NCI-H69 (cell line): ENCODE results near the gene ACSL3.
"Not testable (repeated sequence)": the region's sequence is repeated elsewhere in the genome, so short reads cannot be mapped to it uniquely, and the experiment has no call there.

ENCODE experiments used
- DNase-seq: peaks from one replicate; lab custom pipeline; 2025; lab: John Stamatoyannopoulos, UW

The ACSL3 gene

DNA sequence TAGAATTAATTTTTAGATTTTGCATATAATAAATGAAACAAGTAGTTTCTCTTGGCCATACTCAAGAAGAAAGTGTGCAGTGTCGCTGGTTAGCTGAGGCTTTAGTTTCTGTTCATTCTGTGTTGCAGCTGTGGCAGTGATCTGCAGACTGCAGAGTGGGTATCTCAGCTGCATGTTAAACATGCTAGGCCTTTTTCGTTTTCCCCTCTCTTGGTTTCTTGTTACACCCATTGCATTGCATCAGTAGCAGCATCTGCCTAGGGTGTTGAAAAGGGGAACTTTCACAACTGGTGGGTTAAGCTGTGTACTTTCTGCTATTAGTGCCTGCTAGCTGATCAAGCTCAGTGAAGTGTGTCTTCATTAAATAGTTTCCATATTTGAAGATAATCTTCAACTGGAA, 51.3 kb downstream of the ACSL3 start:
- DNase-seq = no peak

DNA sequence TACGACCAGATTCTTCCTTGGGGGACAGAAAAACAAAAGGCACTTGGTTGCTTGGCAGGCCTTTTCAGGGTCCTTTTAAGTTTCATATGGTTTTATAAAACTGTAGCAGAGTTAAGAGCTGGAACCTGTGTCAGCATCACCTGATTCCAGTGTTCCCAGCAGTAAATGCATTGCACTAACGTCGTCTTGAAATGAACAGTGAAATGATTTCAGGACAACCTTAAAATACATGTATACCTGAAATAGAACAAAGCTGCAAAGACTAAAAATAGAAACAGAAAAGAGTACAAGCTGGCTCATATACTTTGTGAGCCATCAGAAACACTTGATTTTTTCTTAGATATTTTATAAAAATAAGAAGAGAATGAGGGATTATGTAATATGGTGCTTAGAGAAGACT, 51.9 kb downstream of the ACSL3 start:
- no peak for DNase-seq

- no peak for DNase-seq
These were observed 54.5 kb downstream of the ACSL3 start for GRCh38 chr2:222915092-222915957.

DNA sequence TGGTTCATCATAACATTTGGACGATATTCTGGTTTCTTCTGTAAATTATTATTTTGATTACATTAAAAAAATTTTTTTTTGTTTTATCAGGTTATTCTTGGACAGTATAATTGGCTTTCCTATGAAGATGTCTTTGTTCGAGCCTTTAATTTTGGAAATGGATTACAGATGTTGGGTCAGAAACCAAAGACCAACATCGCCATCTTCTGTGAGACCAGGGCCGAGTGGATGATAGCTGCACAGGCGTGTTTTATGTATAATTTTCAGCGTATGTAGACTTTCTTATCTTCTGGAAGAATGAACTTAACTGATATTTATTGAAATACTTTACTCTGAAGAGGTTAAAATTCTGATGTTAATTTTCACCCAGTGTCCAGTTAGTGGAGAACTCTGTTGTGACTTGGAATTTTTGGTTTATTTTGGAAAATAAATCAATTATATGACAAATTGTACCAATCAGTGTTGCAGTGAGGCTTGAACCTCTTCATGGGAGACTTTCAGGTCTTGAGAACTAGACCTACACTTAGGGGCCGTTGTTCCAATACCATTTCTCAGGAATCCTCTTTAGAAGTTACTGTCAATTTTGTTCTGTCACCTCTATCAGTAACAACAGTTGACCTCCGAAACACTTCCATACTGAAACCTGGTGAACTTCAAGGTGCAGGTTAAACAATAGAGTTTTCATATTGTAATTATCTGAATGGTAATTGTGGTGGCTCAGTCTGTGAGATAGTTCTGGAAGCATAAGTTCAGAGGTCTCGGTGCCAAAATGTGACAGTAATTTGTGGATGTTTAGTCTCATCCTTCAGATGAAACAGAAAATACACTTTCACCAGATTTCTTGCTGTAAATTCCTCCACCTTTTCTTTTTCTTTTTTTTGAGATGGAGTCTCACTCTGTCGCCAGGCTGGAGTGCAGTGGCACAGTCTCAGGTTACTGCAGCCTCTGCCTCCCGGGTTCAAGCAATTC, 55.7 kb downstream of the ACSL3 start:
- no peak for DNase-seq

- DNase-seq = not testable (repeated sequence)
These were observed 56.4 kb downstream of the ACSL3 start for GRCh38 chr2:222917212-222917611.

DNA sequence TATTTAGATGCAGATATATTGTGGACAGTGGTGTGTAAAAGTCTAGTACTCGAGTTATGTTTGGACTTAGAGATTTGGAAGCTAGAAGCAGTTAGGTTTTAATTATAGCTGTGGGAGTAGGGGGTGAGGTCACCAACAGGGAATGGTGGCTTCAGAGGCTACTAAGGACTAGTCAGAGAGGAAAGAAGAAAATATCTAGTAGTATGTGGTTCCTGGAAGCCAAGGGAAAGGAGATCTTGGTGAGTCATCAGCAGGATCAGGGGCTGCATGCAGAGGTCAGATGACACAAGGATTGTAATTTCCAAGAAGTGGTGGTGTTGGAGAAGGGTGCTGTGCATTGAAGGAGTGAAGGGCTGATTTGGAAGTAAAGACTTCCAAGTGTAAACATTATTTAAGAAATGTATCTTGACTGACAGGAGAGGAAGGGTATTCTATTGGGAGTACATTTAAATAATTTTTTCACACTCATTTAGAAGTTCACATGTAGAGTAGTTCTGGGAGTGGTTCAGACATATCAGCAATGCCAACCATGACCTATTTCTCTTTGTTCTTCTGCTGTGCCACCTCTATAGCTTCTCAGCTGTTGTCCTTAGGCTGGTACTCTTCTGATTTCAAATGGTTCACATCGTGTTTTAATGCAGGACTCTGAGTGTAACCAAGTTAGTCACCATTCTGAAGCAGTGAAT, 59.1 kb downstream of the ACSL3 start:
- no peak for DNase-seq

DNA sequence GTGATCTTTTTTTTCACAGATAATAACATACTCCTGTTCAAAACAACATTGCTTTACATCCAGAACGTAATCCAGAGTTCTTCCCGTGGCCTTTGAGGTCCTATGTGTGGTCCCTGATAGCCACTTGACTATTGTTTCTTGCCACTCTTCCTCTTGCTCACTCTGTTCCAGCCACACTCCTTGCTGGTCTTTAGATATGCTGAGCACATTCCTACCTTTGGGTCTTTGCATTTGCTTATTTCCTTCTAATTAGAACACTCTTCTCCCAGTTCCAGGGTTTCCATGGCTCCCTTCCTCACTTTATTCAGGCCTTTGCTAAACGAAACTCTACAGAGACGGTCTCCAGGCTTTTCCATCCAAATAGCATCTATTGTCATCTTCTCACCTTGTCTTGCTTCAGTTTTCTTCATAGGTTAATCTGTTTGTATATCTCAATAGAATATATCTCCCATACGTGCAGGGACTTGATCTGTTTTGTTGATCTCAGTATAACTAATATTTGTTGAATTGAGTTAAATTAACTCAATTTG, 59.9 kb downstream of the ACSL3 start:
- no peak for DNase-seq

- peak; percentile 46 for DNase-seq
These were observed 61.4 kb downstream of the ACSL3 start for GRCh38 chr2:222922019-222922800.

GRCh38 chr2:222926915-222927314, 66.1 kb downstream of the ACSL3 start:
- DNase-seq = no peak

- DNase-seq = no peak
These were observed 66.8 kb downstream of the ACSL3 start for GRCh38 chr2:222927600-222927999.

GRCh38 chr2:222928335-222928734, 67.5 kb downstream of the ACSL3 start:
- no peak for DNase-seq

DNA sequence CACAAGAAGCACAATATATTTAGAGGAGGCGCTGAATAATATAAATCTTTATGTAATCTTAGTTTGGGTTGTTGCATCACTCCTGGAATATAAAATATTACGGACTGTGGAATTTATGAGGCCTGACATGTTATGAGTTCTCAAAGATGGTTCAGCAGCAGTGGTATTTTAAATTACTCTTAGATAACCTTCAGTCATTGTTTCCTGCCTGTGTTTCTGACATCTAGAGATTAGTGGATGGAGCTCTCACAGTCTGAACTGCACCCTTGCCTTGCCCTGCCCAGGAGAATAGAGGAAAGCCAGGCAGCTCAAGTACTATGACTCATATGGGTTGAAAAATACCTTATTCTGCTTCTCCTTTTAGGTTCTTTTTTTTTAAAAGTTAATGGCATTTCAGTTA, 70.0 kb downstream of the ACSL3 start:
- DNase-seq = no peak

DNA sequence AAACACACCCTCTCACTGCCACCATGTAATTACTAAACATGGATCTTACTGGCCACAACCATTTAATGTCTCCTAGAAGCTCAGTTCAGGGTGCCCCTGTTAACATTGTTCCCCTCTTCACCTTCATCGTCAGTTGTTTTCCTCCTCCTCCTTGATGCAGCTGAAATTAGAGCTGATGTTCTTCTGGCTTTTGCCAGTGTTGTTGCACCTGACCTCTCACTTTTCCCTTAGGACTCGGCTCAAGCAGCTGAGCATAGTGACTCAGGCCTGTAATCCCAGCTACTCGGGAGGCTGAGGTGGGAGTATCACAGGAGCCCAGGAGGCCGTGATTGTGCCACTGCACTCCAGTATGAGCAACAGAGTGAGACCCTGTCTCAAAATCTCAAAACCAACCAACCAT, 70.8 kb downstream of the ACSL3 start:
- DNase-seq = no peak

GRCh38 chr2:222933458-222933857, 72.6 kb downstream of the ACSL3 start:
- no peak for DNase-seq

DNA sequence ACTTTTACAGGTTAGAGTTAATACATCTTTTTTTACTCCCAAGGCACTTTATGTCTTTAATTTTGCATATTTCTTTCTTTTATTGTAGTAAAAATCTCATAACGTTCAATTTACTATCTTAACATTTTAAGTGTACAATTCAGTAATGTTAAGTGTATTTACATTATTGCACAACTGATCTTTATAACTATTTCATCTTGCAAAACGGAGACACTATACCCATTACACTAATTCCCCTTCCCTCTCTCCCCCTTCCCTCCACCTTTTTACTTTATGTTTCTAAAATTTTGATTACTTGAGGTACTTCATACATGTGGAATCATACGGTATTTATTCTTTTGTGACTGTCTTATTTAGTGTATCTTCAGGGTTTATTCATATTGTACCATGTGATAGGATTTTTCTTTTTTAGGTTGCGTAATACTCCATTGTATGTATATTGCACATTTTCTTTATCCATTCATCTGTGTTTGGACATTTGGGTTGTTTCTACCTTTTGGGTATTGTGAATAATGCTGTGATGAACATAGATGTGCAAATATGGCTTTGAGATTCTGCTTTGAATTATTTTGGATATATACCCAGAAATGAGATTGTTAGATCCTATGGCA, 75.0 kb downstream of the ACSL3 start:
- DNase-seq = no peak

- no peak for DNase-seq
These were observed 75.9 kb downstream of the ACSL3 start for GRCh38 chr2:222936705-222937104.

GRCh38 chr2:222938327-222938726, 77.5 kb downstream of the ACSL3 start:
- no peak for DNase-seq

DNA sequence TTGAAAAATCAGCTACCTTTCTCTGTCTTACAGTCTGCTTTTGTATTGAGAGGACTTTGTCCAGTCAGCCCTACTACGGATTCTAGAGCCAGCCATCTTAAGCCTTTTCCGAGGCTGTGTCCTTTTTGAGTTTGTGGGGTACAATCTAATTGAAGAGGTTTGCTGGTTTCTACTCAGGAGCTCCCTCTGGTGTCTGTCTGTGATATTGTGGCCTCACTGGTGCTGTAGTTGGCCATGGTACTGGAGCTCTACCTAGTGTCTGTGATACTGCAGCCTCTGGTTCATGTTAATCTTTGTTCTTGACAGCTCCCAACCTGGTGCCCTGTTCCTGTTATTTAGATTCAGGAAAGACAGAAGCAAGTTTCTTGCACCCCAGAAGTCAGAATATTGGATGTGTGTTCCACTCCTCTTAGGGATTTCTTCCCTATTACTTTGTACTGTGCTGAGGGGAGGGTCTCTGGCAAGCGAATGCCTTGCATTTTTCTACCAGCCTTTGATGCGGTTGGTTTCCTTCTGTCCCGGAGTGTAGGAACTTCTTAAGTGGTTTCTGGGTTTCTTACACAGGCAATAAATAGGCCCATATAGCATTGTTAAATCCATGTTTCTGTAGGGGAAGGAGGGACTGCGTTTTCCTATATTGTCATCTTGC, 78.5 kb downstream of the ACSL3 start:
- DNase-seq = peak; percentile 40

GRCh38 chr2:222939979-222940378, 79.1 kb downstream of the ACSL3 start:
- no peak for DNase-seq

DNA sequence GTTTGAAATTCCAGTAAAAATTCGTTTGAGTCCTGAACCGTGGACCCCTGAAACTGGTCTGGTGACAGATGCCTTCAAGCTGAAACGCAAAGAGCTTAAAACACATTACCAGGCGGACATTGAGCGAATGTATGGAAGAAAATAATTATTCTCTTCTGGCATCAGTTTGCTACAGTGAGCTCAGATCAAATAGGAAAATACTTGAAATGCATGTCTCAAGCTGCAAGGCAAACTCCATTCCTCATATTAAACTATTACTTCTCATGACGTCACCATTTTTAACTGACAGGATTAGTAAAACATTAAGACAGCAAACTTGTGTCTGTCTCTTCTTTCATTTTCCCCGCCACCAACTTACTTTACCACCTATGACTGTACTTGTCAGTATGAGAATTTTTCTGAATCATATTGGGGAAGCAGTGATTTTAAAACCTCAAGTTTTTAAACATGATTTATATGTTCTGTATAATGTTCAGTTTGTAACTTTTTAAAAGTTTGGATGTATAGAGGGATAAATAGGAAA, 80.7 kb downstream of the ACSL3 start:
- DNase-seq = no peak
